Right lobe of liver (tissue), 4 donors: ENCODE results near the gene RNLS.

ENCODE experiments used
- POLR2A ChIP-seq: fragments of 450-650 bp; IDR thresholded peaks from one replicate; pipeline ENCODE4 v1.6.1; 2017; ENCODE audit warnings: antibody characterized with exemption, mild to moderate bottlenecking
- TF ChIP-seq, protein P1 (sequence below), 4 donors: fragments of 200-600 bp in 3 of 4; fragments of 450-650 bp in 1 of 4; IDR thresholded peaks; one replicate each; pipeline versions ENCODE4 v1.5.1 to v1.8.0; 2016 to 2022; ENCODE audit warnings: antibody characterized with exemption in 4 of 4, mild to moderate bottlenecking in 2 of 4
- donor health status: DM: no; HTN: no; CAD: no.
- donor health status: DM: no; HTN: no; CAD: no.
- donor health status: DM: no; HTN: yes; CAD: no.

DNA sequence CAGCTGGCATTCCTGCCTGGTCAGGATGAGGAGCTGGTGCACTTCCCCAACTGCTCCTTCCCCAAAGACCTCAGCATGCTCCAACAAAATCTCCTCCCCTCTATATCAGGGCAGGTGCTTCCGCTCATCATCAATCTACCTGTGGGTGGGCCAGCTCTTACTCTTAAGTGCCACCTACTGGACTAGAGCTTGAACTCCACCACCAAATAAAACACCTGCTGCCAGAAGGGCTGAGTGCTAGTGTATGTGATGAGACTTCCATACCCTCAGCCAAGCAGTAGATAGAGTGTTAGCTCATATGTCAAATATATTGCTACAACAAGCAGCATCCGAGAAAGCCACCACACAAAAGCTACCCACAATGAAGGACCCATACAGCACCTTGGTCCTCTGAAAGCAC, 264.3 kb downstream of the RNLS start:
- TF ChIP-seq, protein P1, sequence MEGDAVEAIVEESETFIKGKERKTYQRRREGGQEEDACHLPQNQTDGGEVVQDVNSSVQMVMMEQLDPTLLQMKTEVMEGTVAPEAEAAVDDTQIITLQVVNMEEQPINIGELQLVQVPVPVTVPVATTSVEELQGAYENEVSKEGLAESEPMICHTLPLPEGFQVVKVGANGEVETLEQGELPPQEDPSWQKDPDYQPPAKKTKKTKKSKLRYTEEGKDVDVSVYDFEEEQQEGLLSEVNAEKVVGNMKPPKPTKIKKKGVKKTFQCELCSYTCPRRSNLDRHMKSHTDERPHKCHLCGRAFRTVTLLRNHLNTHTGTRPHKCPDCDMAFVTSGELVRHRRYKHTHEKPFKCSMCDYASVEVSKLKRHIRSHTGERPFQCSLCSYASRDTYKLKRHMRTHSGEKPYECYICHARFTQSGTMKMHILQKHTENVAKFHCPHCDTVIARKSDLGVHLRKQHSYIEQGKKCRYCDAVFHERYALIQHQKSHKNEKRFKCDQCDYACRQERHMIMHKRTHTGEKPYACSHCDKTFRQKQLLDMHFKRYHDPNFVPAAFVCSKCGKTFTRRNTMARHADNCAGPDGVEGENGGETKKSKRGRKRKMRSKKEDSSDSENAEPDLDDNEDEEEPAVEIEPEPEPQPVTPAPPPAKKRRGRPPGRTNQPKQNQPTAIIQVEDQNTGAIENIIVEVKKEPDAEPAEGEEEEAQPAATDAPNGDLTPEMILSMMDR (IDR thresholded peaks at IDR 0.05) = peak; percentile 22 to 41 (median 34)
- no peak for TF ChIP-seq POLR2A
